ENCODE results near the gene APBB2.

- TF ChIP-seq JUNB (IDR thresholded peaks at IDR 0.05) (no peak), EZH2 (IDR thresholded peaks at IDR 0.05; ENCODE audit: borderline replicate concordance, control insufficient read depth, low read depth, low read length) (no peak), TAF1 (IDR thresholded peaks at IDR 0.05; ENCODE audit: borderline replicate concordance, low read depth, low read length) (no peak), CTCF (IDR thresholded peaks at IDR 0.05 in 2 of 3, conservative IDR thresholded peaks at IDR 0.05 in 1 of 3; ENCODE audit: control insufficient read depth in 2 of 3, extremely low read depth in 1 of 3, insufficient read depth in 1 of 3, low read depth in 3 of 3, low read length in 3 of 3) (no peak), RAD21 (IDR thresholded peaks at IDR 0.05; ENCODE audit: insufficient read depth, low read depth, low read length) (no peak), ESRRA (IDR thresholded peaks at IDR 0.05; ENCODE audit: low read length) (no peak)
These were observed 1.6 kb upstream of the APBB2 start for GRCh38 chr4:41215969-41216293.
